GM19438 (cell line): Measurements from ENCODE around the gene HEXA.

ENCODE experiments used
- ATAC-seq: cut with Tn5 transposase; IDR thresholded peaks from one replicate; pipeline ENCODE4 v1.9.1; 2021; ENCODE audit warnings: low read depth; ENCODE audit not compliant: unreplicated experiment

The HEXA gene

DNA sequence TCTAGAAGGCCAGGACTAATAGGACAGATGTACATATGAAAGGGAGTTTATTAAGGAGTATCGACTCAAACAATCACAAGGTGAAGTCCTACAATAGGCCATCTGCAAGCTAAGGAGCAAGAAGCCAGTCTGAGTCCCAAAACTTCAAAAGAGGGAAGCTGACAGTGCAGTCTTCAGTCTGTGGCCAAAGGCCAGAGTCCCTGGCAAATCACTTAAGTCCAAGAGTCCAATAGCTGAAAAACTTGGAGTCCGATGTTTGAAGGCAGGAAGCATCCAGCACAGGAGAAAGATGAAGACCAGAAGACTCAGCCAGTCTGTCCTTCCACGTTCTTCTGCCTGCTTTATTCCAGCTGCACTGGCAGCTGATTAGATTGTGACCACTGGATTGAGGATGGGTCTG is 44.8 kb downstream of the HEXA start:
- no peak for ATAC-seq

DNA sequence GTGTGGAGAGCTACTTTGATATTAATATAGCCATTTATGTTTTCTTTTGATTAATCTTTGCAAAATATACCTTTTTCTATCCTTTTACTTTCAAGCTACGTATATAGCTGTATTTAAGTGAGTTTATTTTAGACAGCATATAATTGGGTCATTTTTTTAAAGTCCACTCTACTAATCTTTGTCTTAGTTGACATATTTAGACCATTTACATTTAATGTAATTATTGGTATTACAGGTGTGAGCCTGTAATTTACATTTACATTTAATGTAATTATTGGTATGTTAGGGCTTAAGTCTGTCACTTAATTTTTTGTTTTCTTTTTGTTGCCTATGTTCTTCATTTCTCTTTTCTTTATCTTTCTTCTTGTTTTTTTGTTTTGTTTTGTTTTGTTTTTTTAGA is 52.1 kb downstream of the HEXA start:
- no peak for ATAC-seq

DNA sequence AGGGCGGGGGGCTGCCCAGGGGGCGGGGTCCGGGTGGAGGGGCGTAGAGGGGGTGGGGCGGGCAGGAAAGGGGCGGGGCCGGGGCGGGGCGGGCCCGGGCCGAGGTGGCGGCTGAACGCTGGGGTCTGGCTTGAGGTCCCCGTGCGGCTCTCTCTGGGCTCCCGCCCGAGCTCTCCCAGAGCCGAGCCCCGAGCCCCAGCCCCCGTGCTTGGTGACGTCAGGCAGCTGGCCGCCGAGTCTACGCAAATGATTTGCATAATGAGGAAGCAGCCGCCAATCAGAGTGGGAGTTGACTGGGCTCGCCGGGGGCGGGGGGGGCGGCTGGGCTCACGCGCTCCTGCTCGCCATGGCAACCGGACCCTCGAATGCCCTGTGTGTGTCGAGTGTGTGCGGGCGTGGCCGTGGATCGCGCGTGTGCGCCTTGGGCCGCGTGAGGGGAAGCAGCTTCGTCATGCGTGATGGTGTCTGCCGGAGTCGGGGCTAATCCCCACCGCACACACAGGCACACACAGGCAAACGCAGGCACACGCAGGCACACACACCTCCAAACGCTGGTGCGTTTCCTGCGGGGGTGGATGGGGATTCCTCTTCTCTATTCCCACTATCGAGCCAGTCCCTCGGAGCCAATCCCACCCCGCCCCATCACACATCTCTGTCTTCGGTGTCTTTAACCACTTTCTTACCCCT is 55.7 kb downstream of the HEXA start, which contains the start of gene CELF6:
TSS of gene CELF6 (minus strand) at position 173 of the 687 bp plus-strand sequence. CDS start 283 bp downstream, outside the sequence.
- ATAC-seq: peak; percentile 76

DNA sequence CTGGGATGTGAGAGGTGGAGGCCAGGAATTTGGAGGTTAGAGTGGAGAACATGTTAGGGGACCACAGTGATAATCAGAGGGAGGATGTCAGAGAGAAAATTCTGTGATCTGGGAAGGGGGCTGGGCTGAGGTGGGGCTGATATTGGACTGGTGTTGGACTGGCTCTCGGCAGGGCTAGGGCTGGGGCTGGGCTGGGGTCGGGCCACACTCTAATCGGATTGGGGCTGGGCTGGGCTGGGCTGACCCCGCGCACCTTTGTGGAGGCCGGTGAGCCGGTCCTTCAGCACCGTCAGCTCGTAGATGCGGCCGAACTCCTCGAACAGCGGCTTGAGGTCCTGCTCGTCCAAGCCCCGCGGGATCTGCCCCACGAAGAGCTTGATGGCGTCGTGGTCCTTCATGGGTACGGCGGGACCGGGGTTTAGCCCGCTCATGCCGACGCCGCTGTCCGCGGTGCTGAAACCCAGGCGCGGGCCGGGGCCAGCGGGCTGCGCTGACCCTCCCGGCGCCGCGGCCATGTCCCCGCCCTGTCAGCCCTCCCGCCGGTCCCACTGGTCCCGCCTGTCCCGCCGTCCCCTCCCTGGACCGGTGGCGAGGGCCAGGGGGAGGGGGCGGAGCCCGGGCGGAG is 56.3 kb downstream of the HEXA start:
- peak; percentile 46 for ATAC-seq

DNA sequence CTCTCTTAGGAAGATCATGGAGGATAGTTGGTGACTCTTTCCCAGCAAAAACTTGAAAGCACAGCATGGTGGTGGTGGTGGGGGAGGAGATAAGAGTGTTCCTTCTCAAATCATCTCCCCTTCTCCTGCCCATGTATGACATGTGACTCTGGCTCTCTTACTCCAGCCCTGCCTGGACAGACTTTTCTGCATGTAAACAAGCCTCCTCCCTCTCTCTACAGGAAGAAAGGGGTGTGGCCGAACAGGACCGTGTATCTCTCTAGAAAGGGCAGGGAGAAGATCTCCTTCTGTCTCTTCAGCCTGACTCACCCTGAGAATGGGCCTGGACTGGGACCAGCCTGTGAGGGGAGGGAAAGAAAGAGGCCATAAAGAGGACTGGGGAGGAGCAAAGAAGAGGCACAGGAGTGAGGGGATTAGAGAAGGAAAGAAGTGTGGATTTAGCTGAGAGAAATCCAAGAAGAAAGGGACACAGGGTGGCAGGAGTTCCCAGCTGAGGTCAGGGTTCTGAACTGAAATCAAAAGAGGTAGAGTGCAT is 57.3 kb downstream of the HEXA start:
- no peak for ATAC-seq

DNA sequence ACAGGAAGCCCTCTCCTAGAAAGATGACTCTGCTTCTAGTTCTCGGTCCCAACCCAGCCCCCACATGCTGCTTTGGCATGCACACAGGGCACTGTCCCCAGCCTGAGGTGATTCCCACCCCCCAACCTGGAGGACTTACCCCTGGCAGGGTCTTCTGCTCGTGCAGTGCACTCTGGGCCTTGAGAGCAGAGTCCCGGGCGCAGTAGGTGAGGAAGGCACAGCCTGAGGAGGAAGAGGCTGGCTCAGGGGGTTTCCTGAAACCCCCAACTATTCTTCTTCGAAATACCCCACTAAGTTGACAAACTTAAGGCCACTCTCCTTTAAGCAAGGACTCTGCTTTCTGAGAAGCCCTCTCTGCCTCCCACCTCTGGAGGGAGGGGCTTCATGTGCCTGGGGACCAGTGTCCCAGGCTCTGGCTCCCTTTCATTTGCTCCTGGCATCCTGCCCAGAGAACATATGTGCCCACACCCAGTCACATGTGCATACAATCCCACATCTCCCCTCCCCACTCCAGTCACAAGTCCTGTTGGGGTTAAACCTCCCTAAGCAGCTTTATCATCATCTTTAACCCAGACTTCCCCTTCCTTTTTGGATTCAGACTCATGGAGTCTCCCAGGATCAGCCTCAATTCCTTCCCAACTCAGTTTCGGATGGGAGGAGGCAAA is 60.0 kb downstream of the HEXA start:
- ATAC-seq: no peak

DNA sequence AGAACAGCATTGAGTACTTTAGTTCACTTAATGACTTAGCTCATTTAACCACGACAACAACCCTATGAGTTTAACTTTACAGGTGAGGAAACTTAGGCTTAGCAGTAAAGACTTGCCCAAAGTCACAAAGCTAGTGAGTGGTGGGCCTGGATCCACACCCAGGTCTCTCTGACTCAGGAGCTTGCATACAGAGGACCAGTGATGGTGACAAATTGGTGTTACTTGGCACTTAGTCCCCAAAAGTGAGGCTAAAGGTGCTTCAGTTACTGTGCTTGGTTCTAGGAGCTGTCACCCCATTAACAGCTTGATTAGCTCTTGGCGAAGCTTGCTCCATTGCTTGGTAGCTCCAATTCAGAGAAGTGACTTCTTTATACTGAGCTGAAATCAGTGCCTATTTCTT is 61.9 kb downstream of the HEXA start:
- no peak for ATAC-seq

DNA sequence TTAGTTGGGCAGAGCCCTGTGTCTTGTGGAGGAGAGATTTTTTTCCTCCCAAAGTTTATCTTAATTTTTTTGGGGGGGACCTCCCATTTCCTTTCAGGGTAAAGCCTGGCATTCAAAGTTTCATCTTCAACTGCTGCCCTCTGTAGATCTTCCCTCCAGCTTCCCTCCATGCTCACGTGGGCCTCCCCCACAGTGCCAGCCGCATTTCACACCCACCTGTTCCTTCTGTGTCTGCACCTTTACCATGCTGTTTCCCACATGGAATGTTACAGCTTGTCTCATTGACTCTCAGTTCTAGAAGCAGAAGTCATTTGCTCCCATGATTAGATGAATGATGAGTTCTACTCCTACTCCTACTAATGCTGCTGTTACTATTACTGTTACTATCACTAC is 62.4 kb downstream of the HEXA start:
- ATAC-seq: no peak

DNA sequence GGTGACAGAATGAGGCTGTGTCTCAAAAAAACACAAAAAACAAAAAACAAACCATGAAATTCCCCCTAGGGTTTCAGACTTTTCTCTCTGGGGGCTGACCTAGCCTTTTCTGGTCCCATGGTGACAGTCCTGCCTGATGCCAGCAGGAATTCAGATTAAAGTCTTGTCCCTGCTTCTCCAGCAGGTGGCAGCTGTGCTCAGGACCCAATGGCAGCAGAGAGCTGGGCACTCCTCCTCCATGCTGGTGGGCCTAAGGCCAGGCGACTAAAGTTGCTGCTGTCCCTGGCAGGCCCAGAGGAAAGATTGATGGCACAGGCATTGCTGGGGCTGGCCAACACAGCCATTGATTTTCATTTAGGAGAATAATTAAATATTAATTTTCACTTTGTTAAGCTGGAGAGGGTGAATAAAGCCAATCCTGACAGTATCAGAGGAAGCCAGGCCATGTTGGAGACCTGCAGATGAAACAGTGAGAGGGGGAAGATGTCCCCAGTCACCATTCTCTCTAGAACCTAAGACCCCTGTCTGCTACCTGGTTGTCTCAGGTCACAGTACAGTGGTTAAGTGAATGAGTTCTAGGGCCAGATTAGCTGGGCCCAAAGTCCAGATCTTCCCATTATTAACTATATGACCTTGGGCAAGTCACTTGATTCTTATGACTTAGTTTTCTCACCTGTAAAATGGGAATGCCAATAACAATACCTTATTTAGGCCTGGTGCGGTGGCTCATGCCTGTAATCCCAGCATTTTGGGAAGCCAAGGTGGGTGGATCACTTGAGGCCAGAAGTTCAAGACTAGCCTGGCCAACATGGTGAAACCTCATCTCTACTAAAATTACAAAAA is 63.0 kb downstream of the HEXA start:
- ATAC-seq: peak; percentile 80

DNA sequence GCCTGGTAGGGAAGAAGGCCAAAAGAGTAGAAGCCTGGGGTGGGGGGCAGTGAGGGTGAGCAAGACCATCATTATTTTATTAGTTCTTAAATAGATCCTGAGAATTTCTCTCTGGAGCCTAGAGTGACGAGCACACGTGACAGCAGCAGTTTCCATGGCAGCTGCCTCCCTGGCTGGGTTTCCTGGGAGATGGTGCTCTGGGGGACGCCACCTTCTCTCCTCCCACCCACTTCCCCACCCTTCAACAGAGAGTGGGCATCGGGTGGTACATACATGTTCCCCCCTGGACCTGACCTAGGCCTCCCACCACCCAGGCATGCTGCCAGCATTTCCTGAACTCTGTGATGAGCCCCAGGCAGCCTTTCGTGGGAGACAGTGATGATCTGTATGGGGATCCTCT is 68.8 kb downstream of the HEXA start:
- no peak for ATAC-seq

DNA sequence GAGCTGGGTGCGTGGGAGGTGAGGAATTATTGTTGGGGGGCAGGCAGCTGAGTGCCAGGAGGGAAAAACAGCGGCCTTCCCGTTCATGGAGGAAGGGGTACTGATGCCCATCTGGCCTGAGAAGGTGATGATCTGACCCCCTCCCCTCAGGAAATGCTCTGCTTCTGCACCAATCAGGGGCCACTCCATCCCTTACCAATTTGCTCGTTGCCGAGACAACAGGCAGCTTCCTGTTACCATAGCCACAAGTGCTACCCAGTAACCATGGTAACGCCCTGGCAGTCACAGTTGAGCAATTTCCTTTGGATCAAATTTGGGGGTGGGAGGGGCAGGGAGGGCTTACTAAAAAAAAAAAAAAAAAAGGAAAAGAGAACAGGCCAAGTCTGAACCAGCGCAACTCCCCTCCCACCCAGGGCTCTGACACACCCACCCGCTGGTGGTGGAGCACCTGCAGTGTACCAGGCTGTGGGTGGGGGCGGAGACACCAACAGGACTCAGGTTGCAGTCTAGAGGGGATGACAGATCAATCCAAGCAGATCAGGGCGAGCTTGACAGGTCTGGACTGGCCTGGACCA is 69.5 kb downstream of the HEXA start:
- ATAC-seq: no peak

DNA sequence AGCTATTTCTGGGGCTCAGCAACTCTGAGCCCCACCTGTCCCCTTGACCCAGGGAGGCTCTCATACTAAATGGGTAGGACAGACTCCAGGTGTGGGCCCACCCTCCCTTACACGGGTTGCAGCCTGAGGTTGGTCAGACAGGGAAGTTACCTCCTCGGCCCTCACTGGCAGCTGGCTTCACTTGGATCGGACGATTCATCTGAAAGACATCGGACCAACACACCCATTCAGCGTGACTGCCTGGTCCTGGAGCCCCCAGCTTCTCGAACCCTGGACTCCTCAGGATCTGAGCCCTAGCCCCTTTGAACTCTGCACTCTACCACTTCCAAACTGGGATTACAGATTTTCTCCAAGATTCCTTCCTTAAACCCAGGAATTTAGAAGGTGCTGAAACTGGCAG is 71.2 kb downstream of the HEXA start:
- no peak for ATAC-seq

DNA sequence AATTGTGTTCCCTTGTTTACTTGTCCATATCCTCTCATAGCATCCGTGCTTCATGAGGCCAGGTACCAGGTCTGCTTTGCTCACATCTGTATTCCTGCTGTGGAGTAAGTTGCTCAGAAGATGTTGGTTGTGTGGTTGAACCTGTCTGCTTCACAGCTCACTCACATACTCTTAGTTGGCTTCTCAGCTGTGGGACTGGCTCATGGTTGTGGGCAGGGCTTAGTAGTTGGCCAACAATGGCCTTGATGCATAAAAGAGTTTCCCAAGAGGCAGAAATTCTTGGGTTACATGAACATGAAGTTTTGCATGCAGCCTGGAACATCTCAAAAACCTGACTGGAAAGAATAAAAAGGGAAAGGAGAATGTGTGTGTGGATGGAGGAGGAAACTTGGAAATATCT is 72.9 kb downstream of the HEXA start:
- no peak for ATAC-seq
